Trophoblast cell (in vitro differentiated cells and primary cell): ENCODE measurements around the gene STARD5.
A peak's percentile ranks its signal among the peaks of the same experiment; 100 is the strongest.

ENCODE experiments used
- DNase-seq, 2 donors: peaks; one replicate each; pipeline ENCODE4 v3.0.0-alpha.2; 2016
- H2AFZ ChIP-seq: 2 replicates; pipeline ENCODE4 v1.6.1; 2013; ENCODE audit warnings: low read length, moderate library complexity, mild to moderate bottlenecking; ENCODE audit not compliant: insufficient read depth, poor library complexity
- H2AK5ac ChIP-seq: 2 replicates; pipeline ENCODE4 v1.6.1; 2013; ENCODE audit warnings: mild to moderate bottlenecking, low read length
- H2BK120ac ChIP-seq: 2 replicates; pipeline ENCODE4 v1.6.1; 2013; ENCODE audit warnings: low read length, mild to moderate bottlenecking, moderate library complexity; ENCODE audit not compliant: insufficient read depth, poor library complexity
- H2BK12ac ChIP-seq: 2 replicates; pipeline ENCODE4 v1.6.1; 2013; ENCODE audit warnings: mild to moderate bottlenecking, low read length, moderate library complexity
- H2BK5ac ChIP-seq: 2 replicates; pipeline ENCODE4 v1.6.1; 2013; ENCODE audit warnings: low read length, low read depth, moderate library complexity, mild to moderate bottlenecking; ENCODE audit not compliant: poor library complexity
- H3K14ac ChIP-seq: 2 replicates; pipeline ENCODE4 v1.6.1; 2013; ENCODE audit warnings: mild to moderate bottlenecking, low read length
- H3K18ac ChIP-seq: 2 replicates; pipeline ENCODE4 v1.6.1; 2013; ENCODE audit warnings: mild to moderate bottlenecking, low read length
- H3K23ac ChIP-seq: 2 replicates; pipeline ENCODE4 v1.6.1; 2013; ENCODE audit warnings: low read length
- H3K27ac ChIP-seq: 2 replicates; pipeline ENCODE4 v1.5.1; 2013; ENCODE audit warnings: low read depth, mild to moderate bottlenecking, inconsistent platforms, low read length, moderate library complexity
- H3K27me3 ChIP-seq: 2 replicates; pipeline ENCODE4 v1.6.1; 2013; ENCODE audit warnings: inconsistent platforms, mild to moderate bottlenecking, low read length, moderate library complexity; ENCODE audit not compliant: insufficient read depth
- H3K36me3 ChIP-seq, 2 experiments: 1 replicate in 1 of 2; 2 replicates in 1 of 2; pipeline ENCODE4 v1.6.1; 2013; ENCODE audit warnings: low read length in 2 of 2, mild to moderate bottlenecking in 2 of 2, moderate library complexity in 1 of 2; ENCODE audit not compliant: insufficient read depth in 2 of 2, control insufficient read depth in 1 of 2
- H3K4ac ChIP-seq: 2 replicates; pipeline ENCODE4 v1.6.1; 2013; ENCODE audit warnings: low read depth, mild to moderate bottlenecking, low read length, moderate library complexity
- H3K4me1 ChIP-seq, 2 experiments: 1 replicate in 1 of 2; 2 replicates in 1 of 2; pipeline ENCODE4 v1.6.1; 2013; ENCODE audit warnings: low read length in 2 of 2, mild to moderate bottlenecking in 2 of 2, moderate library complexity in 1 of 2; ENCODE audit not compliant: insufficient read depth in 2 of 2, control insufficient read depth in 1 of 2
- H3K4me2 ChIP-seq: 2 replicates; pipeline ENCODE4 v1.6.1; 2013; ENCODE audit warnings: inconsistent platforms, mild to moderate bottlenecking, low read length, moderate library complexity
- H3K4me3 ChIP-seq: 2 replicates; pipeline ENCODE4 v1.5.1; 2013; ENCODE audit warnings: mild to moderate bottlenecking, low read depth, low read length, inconsistent platforms
- H3K79me1 ChIP-seq: one replicate; pipeline ENCODE4 v1.6.1; 2013; ENCODE audit warnings: low read length
- H3K79me2 ChIP-seq: 2 replicates; pipeline ENCODE4 v1.6.1; 2013; ENCODE audit warnings: low read length, mild to moderate bottlenecking; ENCODE audit not compliant: control insufficient read depth, insufficient read depth, poor library complexity
- H3K9ac ChIP-seq: 2 replicates; pipeline ENCODE4 v1.6.1; 2013; ENCODE audit warnings: mild to moderate bottlenecking, low read length
- H3K9me3 ChIP-seq: 2 replicates; pipeline ENCODE4 v1.6.1; 2013; ENCODE audit warnings: low read depth, mild to moderate bottlenecking, control low read depth, inconsistent platforms, low read length; ENCODE audit not compliant: insufficient read depth
- H4K12ac ChIP-seq: 2 replicates; pipeline ENCODE4 v1.6.1; 2013; ENCODE audit warnings: low read depth, mild to moderate bottlenecking, low read length, moderate library complexity
- H4K8ac ChIP-seq: 2 replicates; pipeline ENCODE4 v1.6.1; 2013; ENCODE audit warnings: low read depth, mild to moderate bottlenecking, low read length, moderate library complexity
- H4K91ac ChIP-seq: one replicate; pipeline ENCODE4 v1.6.1; 2013; ENCODE audit warnings: low read depth, mild to moderate bottlenecking, low read length, moderate library complexity
- WGBS: extraction: QIAGEN DNeasy Blood & Tissue Kit; methylation state at CpG from one replicate; pipeline ENCODE4 v1.1.7; 2013; ENCODE audit warnings: missing lambda C conversion rate; ENCODE audit not compliant: insufficient read length, insufficient coverage; ENCODE audit errors: extremely low coverage; 5-methylcytosine and 5-hydroxymethylcytosine counted together

The STARD5 gene

DNA sequence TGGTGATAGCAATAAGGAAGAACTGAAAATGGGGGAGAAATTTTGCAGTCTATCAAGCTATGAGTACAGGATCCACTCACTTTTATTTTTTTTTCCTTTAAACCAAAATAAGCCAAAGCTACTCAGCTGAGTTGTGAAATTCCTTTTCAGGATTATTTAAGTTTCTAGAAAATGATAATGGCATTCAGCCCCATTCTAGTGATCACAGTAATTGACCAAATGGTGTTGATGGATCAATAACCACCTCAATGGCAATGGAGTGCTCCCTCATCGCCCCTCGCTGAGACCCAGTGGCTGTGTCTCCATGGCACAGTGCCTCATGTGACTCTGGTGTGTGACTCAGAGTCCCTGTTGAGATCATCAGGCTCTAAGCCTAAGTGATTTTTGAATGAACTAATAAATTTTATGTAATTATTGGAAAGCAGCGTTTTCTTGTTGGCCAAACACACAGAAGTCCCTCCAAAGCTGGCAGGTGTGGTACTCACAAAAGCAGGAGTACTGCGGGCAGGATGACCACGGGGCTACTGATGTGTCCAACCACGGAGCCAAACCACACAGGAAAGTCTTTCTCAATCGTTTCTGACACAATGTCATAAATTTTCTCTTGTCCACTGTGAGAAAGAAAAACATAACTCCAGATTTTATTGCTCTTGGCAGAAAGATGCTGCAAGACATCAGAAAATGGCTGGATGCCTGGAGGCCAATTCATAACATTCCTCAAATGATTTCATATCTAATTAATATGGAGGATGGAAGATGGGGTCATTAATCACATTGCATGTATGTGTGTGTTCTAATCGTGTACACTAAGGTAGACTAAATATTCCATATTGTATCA, 14.4 kb upstream of the STARD5 start:
- no peak overlapping the region for H2BK120ac ChIP-seq
- H2AK5ac ChIP-seq, result no peak overlapping the region
- no peaks in the 10 kb centered on the region for H3K27me3 ChIP-seq
- no peak overlapping the region for H3K4me2 ChIP-seq
- peaks cover 2 to 7% of the 10 kb centered on the region in 2 experiments for H3K4me1 ChIP-seq
- H3K79me1 ChIP-seq, result no peaks in the 10 kb centered on the region
- no peak overlapping the region for H3K18ac ChIP-seq
- no peak overlapping the region for H4K91ac ChIP-seq
- no peak overlapping the region for H2BK12ac ChIP-seq
- no peak overlapping the region for H4K12ac ChIP-seq
- WGBS, result no CpG with 5 or more reads among the region's 8 CpGs
- H3K4ac ChIP-seq, result no peak overlapping the region
- no peak overlapping the region for H3K23ac ChIP-seq
- no peak overlapping the region for H2BK5ac ChIP-seq
- H3K36me3 ChIP-seq, result no peaks in the 10 kb centered on the region
- peak; percentile 46 to 71 for DNase-seq
- H3K27ac ChIP-seq, result no peak overlapping the region
- no peak overlapping the region for H3K9ac ChIP-seq
- no peak overlapping the region for H3K14ac ChIP-seq
- no peak overlapping the region for H4K8ac ChIP-seq
- no peaks in the 10 kb centered on the region for H3K79me2 ChIP-seq
- no peak overlapping the region for H3K4me3 ChIP-seq
- no peak overlapping the region for H2AFZ ChIP-seq
- H3K9me3 ChIP-seq, result no peaks in the 10 kb centered on the region

DNA sequence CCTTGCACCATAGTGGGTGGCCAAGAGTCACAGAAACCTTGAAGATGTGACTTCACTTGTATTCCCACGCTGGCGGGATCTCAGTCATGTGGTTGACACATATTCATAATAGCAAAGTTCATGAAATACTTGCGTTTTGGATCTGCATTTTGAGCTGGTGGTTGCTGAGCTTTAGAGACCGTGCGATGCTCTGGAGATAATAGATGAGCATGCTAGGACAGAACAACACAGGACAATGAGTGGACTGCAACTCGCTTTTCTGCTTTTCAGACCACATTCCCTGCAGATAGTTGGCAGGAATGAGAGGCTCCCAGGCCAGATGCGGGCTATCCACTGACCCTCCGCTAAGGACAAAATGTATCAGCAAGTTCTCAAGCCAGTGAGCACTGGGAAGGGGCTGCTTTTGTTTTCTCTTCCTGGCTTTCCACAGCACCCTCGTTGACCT, 13.8 kb upstream of the STARD5 start:
- Histone ChIP-seq H4K8ac (no peak overlapping the region), H3K79me1 (no peaks in the 10 kb centered on the region)
- DNase-seq, result peak; percentile 94 to 97

DNA sequence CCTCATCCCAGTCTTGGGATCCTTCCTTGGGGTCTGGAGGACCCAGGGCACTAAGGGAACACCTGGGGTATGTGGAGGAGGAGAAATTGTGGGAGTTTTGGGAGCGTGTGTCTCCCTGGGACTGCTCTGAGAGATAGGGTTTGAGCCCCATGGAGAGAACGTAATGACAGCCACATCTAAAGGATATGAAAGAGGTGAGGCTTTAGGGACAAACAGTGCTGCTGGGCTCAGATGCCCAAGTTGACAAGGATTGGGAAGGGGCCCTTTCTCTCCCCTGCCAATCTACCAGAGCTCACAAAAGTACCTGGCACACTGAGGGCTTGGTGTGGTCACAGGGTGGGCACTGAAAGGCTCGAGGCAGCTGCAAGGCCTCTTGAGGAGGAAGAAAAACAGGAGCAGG, 13.3 kb upstream of the STARD5 start:
- no peak for DNase-seq
- H3K23ac ChIP-seq, result no peak overlapping the region
- H3K14ac ChIP-seq, result no peak overlapping the region
- no peak overlapping the region for H2BK12ac ChIP-seq
- H3K9me3 ChIP-seq, result no peaks in the 10 kb centered on the region
- no CpG with 5 or more reads among the region's 3 CpGs for WGBS
- peak overlapping the region; percentile 29 for H4K91ac ChIP-seq
- no peak overlapping the region for H3K9ac ChIP-seq
- H3K4me3 ChIP-seq, result no peak overlapping the region
- H3K18ac ChIP-seq, result no peak overlapping the region
- H3K4me1 ChIP-seq, result peaks cover 2 to 5% of the 10 kb centered on the region in 2 experiments
- no peaks in the 10 kb centered on the region for H3K79me1 ChIP-seq
- no peak overlapping the region for H2AFZ ChIP-seq
- H2AK5ac ChIP-seq, result no peak overlapping the region
- no peak overlapping the region for H4K8ac ChIP-seq
- no peak overlapping the region for H2BK120ac ChIP-seq
- no peak overlapping the region for H3K4ac ChIP-seq
- H4K12ac ChIP-seq, result no peak overlapping the region
- H2BK5ac ChIP-seq, result no peak overlapping the region
- no peaks in the 10 kb centered on the region for H3K27me3 ChIP-seq
- H3K27ac ChIP-seq, result no peak overlapping the region
- no peaks in the 10 kb centered on the region for H3K79me2 ChIP-seq
- H3K4me2 ChIP-seq, result no peak overlapping the region
- H3K36me3 ChIP-seq, result no peaks in the 10 kb centered on the region

More for the DNA sequence above, 13.8 kb upstream of the STARD5 start:
- Histone ChIP-seq H4K91ac (no peak overlapping the region), H2AFZ (no peak overlapping the region), H3K27ac (no peak overlapping the region), H3K79me2 (no peaks in the 10 kb centered on the region), H3K27me3 (no peaks in the 10 kb centered on the region), H2BK120ac (no peak overlapping the region), H3K23ac (no peak overlapping the region), H2AK5ac (no peak overlapping the region), H3K4me1 (peaks cover 2 to 7% of the 10 kb centered on the region in 2 experiments), H3K9me3 (no peaks in the 10 kb centered on the region), H4K12ac (no peak overlapping the region), H2BK12ac (no peak overlapping the region), H3K9ac (no peak overlapping the region), H3K4me2 (no peak overlapping the region), H3K36me3 (no peaks in the 10 kb centered on the region), H3K4ac (no peak overlapping the region), H2BK5ac (no peak overlapping the region), H3K4me3 (no peak overlapping the region), H3K18ac (no peak overlapping the region), H3K14ac (no peak overlapping the region)
- WGBS, result no CpG with 5 or more reads among the region's 9 CpGs

DNA sequence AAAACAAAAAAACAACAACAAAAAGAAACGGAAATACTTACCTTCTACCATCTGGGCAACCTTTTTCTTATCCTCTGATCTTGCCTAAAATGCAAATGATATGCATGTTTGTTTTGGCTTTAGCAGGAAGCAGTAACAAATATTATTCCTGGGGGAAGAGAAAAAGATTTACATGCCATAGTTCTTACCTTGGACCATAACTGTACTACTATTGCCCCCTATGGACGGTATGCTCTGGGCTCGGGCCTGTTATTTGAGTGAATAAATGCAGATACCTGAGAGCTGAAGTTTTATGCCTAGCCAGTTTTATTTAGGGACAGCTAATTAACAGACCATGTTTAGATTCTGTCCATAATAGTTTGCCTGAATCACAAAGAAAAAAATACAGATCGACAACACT, 12.6 kb upstream of the STARD5 start:
- no CpG with 5 or more reads among the region's 4 CpGs for WGBS
- no peak overlapping the region for H4K91ac ChIP-seq

More for the DNA sequence above, 12.6 kb upstream of the STARD5 start:
- no peak overlapping the region for H2BK5ac ChIP-seq
- H3K79me1 ChIP-seq, result no peaks in the 10 kb centered on the region
- peaks cover 2 to 5% of the 10 kb centered on the region in 2 experiments for H3K4me1 ChIP-seq
- H3K14ac ChIP-seq, result no peak overlapping the region
- no peaks in the 10 kb centered on the region for H3K79me2 ChIP-seq
- no peak overlapping the region for H2AK5ac ChIP-seq
- DNase-seq, result peak; percentile 46 to 76
- H3K23ac ChIP-seq, result no peak overlapping the region
- H2AFZ ChIP-seq, result no peak overlapping the region
- H2BK12ac ChIP-seq, result no peak overlapping the region
- no peak overlapping the region for H3K18ac ChIP-seq
- no peak overlapping the region for H3K27ac ChIP-seq
- no peaks in the 10 kb centered on the region for H3K36me3 ChIP-seq
- no peaks in the 10 kb centered on the region for H3K9me3 ChIP-seq
- no peak overlapping the region for H2BK120ac ChIP-seq
- H4K8ac ChIP-seq, result no peak overlapping the region
- H4K12ac ChIP-seq, result no peak overlapping the region
- no peak overlapping the region for H3K4ac ChIP-seq
- no peak overlapping the region for H3K4me2 ChIP-seq
- no peak overlapping the region for H3K4me3 ChIP-seq
- H3K27me3 ChIP-seq, result no peaks in the 10 kb centered on the region
- no peak overlapping the region for H3K9ac ChIP-seq
